Transverse colon (tissue), 4 donors: ENCODE measurements around the gene TMEM62. TPM values are rescaled to one million over a fixed set of nuclear protein-coding genes. Genes with fewer than 3 reads are reported as not detected.
A peak's percentile ranks its signal among the peaks of the same experiment; 100 is the strongest.

ENCODE experiments used
- DNase-seq: peaks from one replicate; pipeline ENCODE4 v3.0.0-alpha.2; 2019
- H3K27ac ChIP-seq, 4 donors: fragments of 200-600 bp; sonication (generic); 2 replicates each; pipeline ENCODE4 v1.5.1; 2016 to 2018; ENCODE audit warnings: inconsistent platforms in 4 of 4
- H3K27me3 ChIP-seq: fragments of 200-600 bp; sonication (generic); 2 replicates; pipeline ENCODE4 v1.5.1; 2017; ENCODE audit warnings: inconsistent platforms
- H3K36me3 ChIP-seq, 4 donors: fragments of 200-600 bp; sonication (generic); 2 replicates each; pipeline ENCODE4 v1.5.1; 2017 to 2019; ENCODE audit warnings: inconsistent platforms in 4 of 4
- H3K4me1 ChIP-seq, 4 donors: fragments of 200-600 bp; sonication (generic); 2 replicates each; pipeline ENCODE4 v1.5.1; 2017 to 2020; ENCODE audit warnings: inconsistent platforms in 4 of 4
- H3K4me3 ChIP-seq, 4 donors: fragments of 200-600 bp; sonication (generic); 1 replicate in 1 of 4; 2 replicates in 3 of 4; pipeline versions ENCODE4 v1.5.1 to v1.6.1; 2017 to 2019; ENCODE audit warnings: inconsistent platforms in 4 of 4
- H3K9me3 ChIP-seq, 2 donors: fragments of 200-600 bp; sonication (generic); 2 replicates each; pipeline ENCODE4 v1.5.1; 2017 to 2019; ENCODE audit warnings: inconsistent platforms in 2 of 2
- EP300 ChIP-seq: sonication (generic); formaldehyde crosslinking; IDR thresholded peaks from one replicate; pipeline ENCODE4 v1.6.1; 2017; ENCODE audit warnings: antibody characterized with exemption, low read depth
- POLR2A ChIP-seq: fragments of 450-650 bp; IDR thresholded peaks from one replicate; pipeline ENCODE4 v1.6.1; 2016; ENCODE audit warnings: antibody characterized with exemption, mild to moderate bottlenecking, moderate library complexity
- POLR2AphosphoS5 ChIP-seq, 3 donors: sonication (generic); formaldehyde crosslinking; IDR thresholded peaks; one replicate each; pipeline ENCODE4 v1.6.1; 2016; ENCODE audit warnings: antibody characterized with exemption in 3 of 3
- WGBS, 2 donors: methylation state at CpG; one replicate each; pipeline ENCODE4 v1.1.5; 2018; ENCODE audit warnings: low coverage in 1 of 2; 5-methylcytosine and 5-hydroxymethylcytosine counted together
- in situ Hi-C, 4 donors: fragments of 200-750 bp; cut with MboI; loops; one replicate each; pipeline versions ENCODE4 v1.15.0 to v1.15.1; 2017; ENCODE audit warnings: low sequenced_read_pairs in 3 of 4, low pct_ligation_motif_present in 1 of 4, low pct_unique_long_range_greater_than_20kb in 1 of 4
- intact Hi-C: fragments of 100-400 bp; cut with DNase I; formaldehyde crosslinking; loops from one replicate; pipeline ENCODE4 v1.15.1; 2023; ENCODE audit warnings: low total_unique reads
- total RNA-seq, 4 donors: library from RNA; depleted of rRNA; stranded (reverse); fragments of >200 nt; gene quantifications; one replicate each; pipeline ENCODE4 v1.1.0, GENCODE V29; 2016
- TF ChIP-seq, protein P1 (sequence below), 5 experiments: fragments of 200-600 bp in 3 of 5; fragments of 450-650 bp in 2 of 5; sonication (generic) in 3 of 5; IDR thresholded peaks; 1 replicate in 2 of 5; 2 replicates in 3 of 5; pipeline ENCODE4 v1.5.1; 2016 to 2017; ENCODE audit warnings: antibody characterized with exemption in 5 of 5, inconsistent platforms in 3 of 5, mild to moderate bottlenecking in 2 of 5, moderate library complexity in 1 of 5

Gene TMEM62
- total RNA-seq, 4 donors from 2014 or later = 21.3 to 367 (median 39.6) TPM

DNA sequence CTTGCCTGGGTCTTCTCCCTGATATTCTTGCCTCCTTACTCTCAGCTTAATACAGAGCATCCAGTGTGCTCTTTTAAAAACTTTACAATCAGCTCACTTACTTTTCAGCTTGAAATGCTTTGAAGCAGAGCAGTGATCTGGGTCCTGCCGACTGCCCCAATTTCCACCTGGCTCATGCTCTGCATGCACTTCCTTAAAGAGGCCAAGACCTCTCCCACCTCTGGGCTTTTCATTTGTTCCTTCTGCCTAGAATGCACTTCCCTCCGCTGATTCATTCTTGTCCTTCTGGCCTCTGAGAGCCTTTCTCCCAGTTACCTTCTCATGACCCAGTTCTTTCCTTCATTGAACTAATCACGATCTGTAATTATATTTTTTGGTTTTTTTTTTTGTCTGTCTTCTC, 49.9 kb downstream of the TMEM62 start:
- in situ Hi-C loops = no loop called here
- Histone ChIP-seq H3K36me3 (peaks cover 0 to 12% (median 0%) of the 10 kb centered on the region in 4 donors), H3K4me3 (no peak overlapping the region), H3K9me3 (no peaks in the 10 kb centered on the region), H3K4me1 (peaks cover 8 to 18% (median 13%) of the 10 kb centered on the region in 4 donors), H3K27me3 (no peaks in the 10 kb centered on the region), H3K27ac (no peak overlapping the region)
- intact Hi-C loops = no loop called here
- DNase-seq = no peak
- no peak for TF ChIP-seq POLR2AphosphoS5 (IDR thresholded peaks at IDR 0.05)
- TF ChIP-seq, protein P1, sequence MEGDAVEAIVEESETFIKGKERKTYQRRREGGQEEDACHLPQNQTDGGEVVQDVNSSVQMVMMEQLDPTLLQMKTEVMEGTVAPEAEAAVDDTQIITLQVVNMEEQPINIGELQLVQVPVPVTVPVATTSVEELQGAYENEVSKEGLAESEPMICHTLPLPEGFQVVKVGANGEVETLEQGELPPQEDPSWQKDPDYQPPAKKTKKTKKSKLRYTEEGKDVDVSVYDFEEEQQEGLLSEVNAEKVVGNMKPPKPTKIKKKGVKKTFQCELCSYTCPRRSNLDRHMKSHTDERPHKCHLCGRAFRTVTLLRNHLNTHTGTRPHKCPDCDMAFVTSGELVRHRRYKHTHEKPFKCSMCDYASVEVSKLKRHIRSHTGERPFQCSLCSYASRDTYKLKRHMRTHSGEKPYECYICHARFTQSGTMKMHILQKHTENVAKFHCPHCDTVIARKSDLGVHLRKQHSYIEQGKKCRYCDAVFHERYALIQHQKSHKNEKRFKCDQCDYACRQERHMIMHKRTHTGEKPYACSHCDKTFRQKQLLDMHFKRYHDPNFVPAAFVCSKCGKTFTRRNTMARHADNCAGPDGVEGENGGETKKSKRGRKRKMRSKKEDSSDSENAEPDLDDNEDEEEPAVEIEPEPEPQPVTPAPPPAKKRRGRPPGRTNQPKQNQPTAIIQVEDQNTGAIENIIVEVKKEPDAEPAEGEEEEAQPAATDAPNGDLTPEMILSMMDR (IDR thresholded peaks at IDR 0.05) = no peak
- TF ChIP-seq EP300 = no peak
- TF ChIP-seq POLR2A = no peak
- 69 to 81% methylated on average over 3 of the region's 3 CpGs for WGBS, 2 donors

DNA sequence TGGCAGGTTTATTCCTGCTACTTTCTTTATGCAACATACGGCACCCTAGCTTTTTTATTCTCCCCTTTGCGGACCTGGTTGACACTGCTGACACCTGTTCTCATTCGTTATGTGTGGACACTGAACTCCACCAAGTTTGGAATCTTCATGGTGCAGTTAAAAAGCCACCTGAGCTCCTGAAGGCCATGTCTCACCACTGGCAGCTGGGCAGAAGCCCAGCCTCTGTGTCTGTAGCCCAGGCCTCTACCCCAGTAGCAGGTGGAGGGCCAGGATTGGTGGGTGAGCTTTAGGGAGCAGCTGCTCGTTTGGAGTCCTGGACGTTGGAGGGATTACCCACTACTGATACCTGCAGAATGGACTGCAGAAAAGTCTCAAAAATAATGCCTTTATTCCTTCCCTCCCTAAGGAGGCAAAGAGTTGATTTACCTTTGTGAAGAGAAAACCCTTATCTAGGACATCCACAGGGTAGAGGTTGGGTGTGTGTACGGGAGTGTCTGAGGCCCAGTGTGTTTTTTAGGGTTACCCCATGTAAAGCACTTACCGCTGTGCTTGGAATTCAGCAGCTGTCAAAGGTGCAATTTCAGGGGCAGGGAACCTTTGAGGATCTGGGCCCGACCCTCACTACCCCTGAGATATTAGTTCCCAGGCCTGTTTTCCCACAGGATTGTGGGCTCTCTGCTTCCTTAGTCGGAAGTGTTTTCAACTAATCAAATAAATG, 51.2 kb downstream of the TMEM62 start:
- H3K9me3 ChIP-seq = no peaks in the 10 kb centered on the region
- intact Hi-C loops (no loop called here), in situ Hi-C loops (no loop called here)
- H3K27me3 ChIP-seq = no peaks in the 10 kb centered on the region
- no peak for TF ChIP-seq POLR2AphosphoS5 (IDR thresholded peaks at IDR 0.05)
- TF ChIP-seq POLR2A = no peak
- TF ChIP-seq, protein P1 (IDR thresholded peaks at IDR 0.05) = no peak
- TF ChIP-seq EP300 = no peak
- no peak for DNase-seq
- peaks cover 0 to 12% (median 3%) of the 10 kb centered on the region in 4 donors for H3K36me3 ChIP-seq
- H3K27ac ChIP-seq = peak overlapping the region; percentile 86 to 95 (median 92)
- peaks cover 8 to 18% (median 13%) of the 10 kb centered on the region in 4 donors for H3K4me1 ChIP-seq
- peak overlapping the region in 2 of 4 donors; percentile 64 to 91 for H3K4me3 ChIP-seq
- WGBS, 2 donors = 73 to 74% methylated on average over 2 to 9 of the region's 9 CpGs

DNA sequence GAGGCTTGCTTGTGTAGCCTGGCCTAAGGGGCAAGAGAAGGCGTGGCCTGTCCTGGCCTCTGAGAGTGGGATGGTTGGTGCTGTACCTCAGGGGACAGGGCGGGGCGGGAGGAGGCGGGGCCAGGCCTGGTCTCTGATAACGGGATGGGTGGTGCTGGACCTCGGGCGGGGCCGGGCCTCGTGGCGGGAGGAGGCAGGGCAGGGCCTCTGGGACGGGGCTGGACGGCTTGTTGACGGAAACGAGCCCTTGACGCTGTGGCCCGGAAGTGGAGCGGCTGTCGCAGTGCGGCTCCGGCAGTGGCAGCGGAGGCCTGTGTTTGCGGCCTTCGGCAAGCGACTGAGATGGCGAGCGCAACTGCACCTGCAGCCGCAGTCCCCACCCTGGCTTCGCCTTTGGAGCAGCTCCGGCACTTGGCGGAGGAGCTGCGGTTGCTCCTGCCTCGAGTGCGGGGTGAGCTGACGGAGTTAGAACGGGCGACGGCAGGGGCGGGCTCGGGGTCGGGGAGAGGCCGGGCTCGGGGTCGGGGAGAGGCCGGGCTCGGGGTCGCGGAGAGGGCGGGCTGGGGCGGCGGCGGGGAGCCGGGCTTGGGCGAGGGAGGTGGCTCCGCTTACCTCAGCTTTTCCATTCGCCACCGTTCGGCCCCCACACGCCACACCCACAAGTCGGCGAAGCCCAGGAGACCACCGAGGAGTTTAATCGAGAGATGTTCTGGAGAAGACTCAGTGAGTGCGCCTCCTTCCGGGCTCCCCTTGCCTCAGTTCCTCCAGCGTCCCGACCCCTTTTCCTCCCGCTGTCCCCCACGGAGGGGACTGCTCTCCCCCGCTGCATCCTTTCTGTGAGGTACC, 52.0 kb downstream of the TMEM62 start, which contains the start of gene CCNDBP1:
TSS of gene CCNDBP1 (plus strand) at position 247 of the 846 bp plus-strand sequence. CDS start at position 343, 96 bp downstream.
- intact Hi-C loops (no loop called here), in situ Hi-C loops (no loop called here)
- 2% methylated on average over 43 of the region's 69 CpGs; no CpG with 5 or more reads in 1 of the 2 donors for WGBS, 2 donors

More for the DNA sequence above, 52.0 kb downstream of the TMEM62 start, which contains the start of gene CCNDBP1:
- no peaks in the 10 kb centered on the region for H3K9me3 ChIP-seq
- peaks cover 0 to 16% (median 7%) of the 10 kb centered on the region in 4 donors for H3K36me3 ChIP-seq
- peak within 1 kb of the TSS; percentile 86 to 95 (median 92) for H3K27ac ChIP-seq
- peak; percentile 98 for DNase-seq
- peak within 1 kb of the TSS; percentile 59 to 91 (median 70) for H3K4me3 ChIP-seq
- H3K27me3 ChIP-seq = no peaks in the 10 kb centered on the region
- H3K4me1 ChIP-seq = peaks cover 8 to 18% (median 13%) of the 10 kb centered on the region in 4 donors
- TF ChIP-seq EP300 = no peak
- TF ChIP-seq, protein P1 (IDR thresholded peaks at IDR 0.05) = peak in 4 of 5 experiments; percentile 22 to 46 (median 33)
- peak; percentile 79 to 97 (median 96) for TF ChIP-seq POLR2AphosphoS5 (IDR thresholded peaks at IDR 0.05)
- TF ChIP-seq POLR2A = peak; percentile 93
